ENCODE data around the gene CCDC74B. TPM values are rescaled to one million over a fixed set of nuclear protein-coding genes. Genes with fewer than 3 reads are reported as not detected.
"Not testable (repeated sequence)": the region's sequence is repeated elsewhere in the genome, so short reads cannot be mapped to it uniquely, and the experiment has no call there.

CCDC74B gene
- total RNA-seq, 4 donors from 2014 or later = 1.2 to 10.4 (median 1.6) TPM

- ATAC-seq (ENCODE audit: low FRiP score) = no peak
- DNase-seq (ENCODE audit: low spot score) = no peak
These were observed 9.0 kb downstream of the CCDC74B start for GRCh38 chr2:130135692-130136541.

DNA sequence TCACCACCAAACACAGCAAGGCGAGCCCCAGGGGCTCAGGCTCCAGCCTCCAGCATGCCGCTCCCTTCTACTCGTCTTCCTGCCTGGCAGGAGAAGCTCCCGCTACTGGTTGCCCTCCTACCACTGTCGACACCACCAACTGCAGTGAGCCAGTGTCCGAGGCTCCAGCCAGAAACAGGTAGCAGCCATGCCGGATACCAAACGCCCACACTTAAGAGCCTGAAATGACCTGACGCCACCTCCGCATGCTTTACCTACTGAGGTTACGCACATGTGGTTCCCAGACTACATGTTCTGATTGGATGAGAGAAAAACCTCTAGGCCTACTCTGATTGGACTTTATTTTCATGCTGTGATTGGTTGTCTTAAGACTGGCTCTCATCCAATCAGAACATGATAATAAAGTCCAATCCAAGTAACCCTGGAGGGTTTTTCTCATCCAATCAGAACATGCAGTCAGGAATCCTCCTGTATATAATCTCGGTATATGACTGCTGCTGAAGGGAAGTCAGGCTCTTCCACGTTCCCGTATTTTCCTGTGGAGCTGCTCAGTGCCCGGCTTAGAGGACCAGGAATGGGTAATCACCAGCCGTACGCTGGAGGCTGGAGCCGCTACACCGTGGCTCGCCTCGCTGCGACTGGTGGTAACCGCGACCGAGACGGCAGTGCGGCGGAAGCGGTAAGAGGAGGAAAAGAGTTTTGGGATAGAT is 15.6 kb downstream of the CCDC74B start, which contains the start of gene POTEF:
TSS of gene POTEF (minus strand) at position 103 of the 710 bp plus-strand sequence. CDS start 8,707 bp downstream, outside the sequence.
- ATAC-seq (ENCODE audit: low FRiP score); DNase-seq (ENCODE audit: low spot score): not testable (repeated sequence)

More at GRCh38 chr2:130135692-130136541, 9.0 kb downstream of the CCDC74B start:
- TF ChIP-seq CTCF (IDR thresholded peaks at IDR 0.05) = no peak

GRCh38 chr2:130128464-130128863 is 16.4 kb downstream of the CCDC74B start:
- DNase-seq (ENCODE audit: low spot score); ATAC-seq (ENCODE audit: low FRiP score): not testable (repeated sequence)

DNA sequence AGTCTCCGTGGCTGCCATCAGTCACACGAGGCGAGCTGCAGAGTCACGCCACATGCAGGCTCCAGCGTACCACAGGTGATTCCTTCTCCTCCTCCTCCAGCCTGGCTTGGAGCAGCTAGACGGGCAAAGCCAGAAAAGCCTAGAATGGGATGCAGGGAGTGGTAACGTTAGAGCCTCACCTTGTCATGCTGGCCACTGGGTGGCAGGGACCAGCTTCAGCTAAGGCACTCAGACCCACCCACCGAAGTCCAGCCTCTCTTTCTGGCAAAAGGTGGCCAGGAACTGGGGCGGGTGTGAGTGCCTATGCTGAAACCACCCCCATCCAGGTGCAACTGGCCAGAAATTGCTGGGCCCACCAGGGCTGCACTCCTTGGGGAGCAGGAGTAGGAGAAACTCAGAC is 17.2 kb downstream of the CCDC74B start:
- not testable (repeated sequence) for ATAC-seq (ENCODE audit: low FRiP score); DNase-seq (ENCODE audit: low spot score)

GRCh38 chr2:130120924-130121323 is 24.0 kb downstream of the CCDC74B start:
- DNase-seq (ENCODE audit: low spot score); ATAC-seq (ENCODE audit: low FRiP score): not testable (repeated sequence)

GRCh38 chr2:130102597-130103363 is 42.1 kb downstream of the CCDC74B start:
- DNase-seq (ENCODE audit: low spot score); ATAC-seq (ENCODE audit: low FRiP score): not testable (repeated sequence)

Small RNAs within 50 kb of the gene (small RNA-seq; reads per million reads assigned to genes)
- not detected for gene RNU6-1049P

Other genes starting within 250 kb of the CCDC74B start
- under 1 TPM in 1 of 4 donors, not detected in 3; 0.19 TPM for gene RAB6C, start 165.4 kb downstream of the CCDC74B start, total RNA-seq
- under 1 TPM in 1 of 4 donors, not detected in 3; 0.09 TPM for gene POTEF, start 15.9 kb downstream of the CCDC74B start, total RNA-seq
- gene SMPD4, start 36.5 kb upstream of the CCDC74B start, total RNA-seq = 10 to 100 TPM; 21.8 to 39.1 (median 29.4) TPM
- 10 to 100 TPM; 52.8 to 93.5 (median 72.4) TPM for gene MZT2B, start 37.1 kb upstream of the CCDC74B start, total RNA-seq
- gene TUBA3E, start 53.3 kb upstream of the CCDC74B start, total RNA-seq = not detected
- gene IMP4, start 197.8 kb upstream of the CCDC74B start, total RNA-seq = 100 to 1,000 TPM; 102 to 221 (median 130) TPM
- gene PTPN18, start 210.9 kb upstream of the CCDC74B start, total RNA-seq = 100 to 1,000 TPM in 1 of 4 donors, 10 to 100 TPM in 3; 43.1 to 104 (median 57.0) TPM